Astrocyte (in vitro differentiated cells and primary cell): Measurements from ENCODE around the gene NFIA.

ENCODE experiments used
- CTCF ChIP-seq: IDR thresholded peaks from 2 replicates; pipeline ENCODE4 v1.5.1; 2011; ENCODE audit warnings: low read depth, mild to moderate bottlenecking, inconsistent platforms, low read length, moderate library complexity; ENCODE audit not compliant: insufficient read depth
- EZH2 ChIP-seq: IDR thresholded peaks from 2 replicates; pipeline ENCODE4 v1.6.1; 2012; ENCODE audit warnings: mild to moderate bottlenecking, low read length, inconsistent platforms; ENCODE audit not compliant: insufficient read depth

GRCh38 chr1:61139775-61140549, 57.6 kb downstream of the NFIA start:
- no peak for TF ChIP-seq CTCF
- no peak for TF ChIP-seq EZH2
